Mucosa of descending colon (tissue), 3 donors: ENCODE results near the gene EXTL1. TPM values are rescaled to one million over a fixed set of nuclear protein-coding genes. Genes with fewer than 3 reads are reported as not detected.

Experiments used
- ATAC-seq: fragments of 200-7000 bp; cut with Tn5 transposase; one replicate; pipeline ENCODE4 v1.9.1; 2020; ENCODE audit warnings: mild to moderate bottlenecking, moderate library complexity
- DNase-seq, 3 donors: peaks; one replicate each; pipeline ENCODE4 v3.0.0-alpha.2; 2020
- H3K36me3 ChIP-seq: fragments of 200-600 bp; one replicate; pipeline ENCODE4 v1.8.0; 2021; ENCODE audit warnings: low read depth, mild to moderate bottlenecking
- H3K4me1 ChIP-seq: fragments of 200-600 bp; one replicate; pipeline ENCODE4 v1.8.0; 2021; ENCODE audit warnings: low read depth, mild to moderate bottlenecking
- H3K4me3 ChIP-seq: fragments of 200-600 bp; one replicate; pipeline ENCODE4 v1.8.0; 2021; ENCODE audit warnings: mild to moderate bottlenecking
- H3K9me3 ChIP-seq: fragments of 200-600 bp; one replicate; pipeline ENCODE4 v1.8.0; 2021; ENCODE audit warnings: mild to moderate bottlenecking
- intact Hi-C, 2 donors: fragments of 100-400 bp; cut with DNase I in 1 of 2; cut with micrococcal nuclease in 1 of 2; formaldehyde crosslinking; loops; one replicate each; pipeline versions ENCODE4 v1.11.0 to v1.11.1; 2022; cut with DNase I, micrococcal nuclease
- total RNA-seq, 3 donors: library from RNA; stranded (reverse); fragmentation: NEBNext Ultra II Directional in 2 of 3; extraction: Animal tissue kit (Norgen Biotek cat#: 25700) in 2 of 3; gene quantifications; one replicate each; pipeline versions ENCODE4 v1.2.1 to v1.2.4, GENCODE V29; 2021 to 2023
- TF ChIP-seq, protein P1 (sequence below): fragments of 200-600 bp; IDR thresholded peaks from one replicate; pipeline ENCODE4 v1.8.0; 2022; ENCODE audit warnings: antibody characterized with exemption, mild to moderate bottlenecking
- donor health status: DM: no; HTN: no; CAD: no; lungs with moderate emphysema.
- donor health status: DM: no; HTN: no; CAD: no.
- donor health status: DM: no; HTN: yes; CAD: no.

The EXTL1 gene
- total RNA-seq, 3 donors from 2014 or later, result 0.14 to 1.7 TPM; not detected in 1

DNA sequence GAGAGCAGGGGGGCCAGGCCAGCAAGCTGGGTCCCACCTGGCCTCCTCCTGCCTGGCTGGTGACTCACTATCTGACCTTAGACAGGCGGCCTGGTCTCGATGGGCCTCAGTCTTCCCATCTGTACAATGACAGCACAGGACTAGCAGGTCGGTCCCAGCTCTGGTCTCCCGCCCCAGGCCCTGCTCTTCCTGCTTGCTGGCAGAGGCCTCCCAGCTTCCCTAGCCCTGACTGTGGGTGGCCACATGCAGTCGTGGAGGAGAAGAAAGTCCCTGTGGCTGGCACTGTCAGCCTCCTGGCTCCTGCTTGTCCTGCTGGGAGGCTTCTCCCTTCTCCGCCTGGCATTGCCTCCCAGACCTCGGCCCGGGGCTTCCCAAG, 817 bp downstream of the EXTL1 start:
- no peak overlapping the region for H3K4me3 ChIP-seq
- ATAC-seq (no peak), DNase-seq (no peak)
- no peaks in the 10 kb centered on the region for H3K36me3 ChIP-seq
- no peaks in the 10 kb centered on the region for H3K9me3 ChIP-seq
- intact Hi-C loops, result no loop called here
- H3K4me1 ChIP-seq, result no peaks in the 10 kb centered on the region
- TF ChIP-seq, protein P1, sequence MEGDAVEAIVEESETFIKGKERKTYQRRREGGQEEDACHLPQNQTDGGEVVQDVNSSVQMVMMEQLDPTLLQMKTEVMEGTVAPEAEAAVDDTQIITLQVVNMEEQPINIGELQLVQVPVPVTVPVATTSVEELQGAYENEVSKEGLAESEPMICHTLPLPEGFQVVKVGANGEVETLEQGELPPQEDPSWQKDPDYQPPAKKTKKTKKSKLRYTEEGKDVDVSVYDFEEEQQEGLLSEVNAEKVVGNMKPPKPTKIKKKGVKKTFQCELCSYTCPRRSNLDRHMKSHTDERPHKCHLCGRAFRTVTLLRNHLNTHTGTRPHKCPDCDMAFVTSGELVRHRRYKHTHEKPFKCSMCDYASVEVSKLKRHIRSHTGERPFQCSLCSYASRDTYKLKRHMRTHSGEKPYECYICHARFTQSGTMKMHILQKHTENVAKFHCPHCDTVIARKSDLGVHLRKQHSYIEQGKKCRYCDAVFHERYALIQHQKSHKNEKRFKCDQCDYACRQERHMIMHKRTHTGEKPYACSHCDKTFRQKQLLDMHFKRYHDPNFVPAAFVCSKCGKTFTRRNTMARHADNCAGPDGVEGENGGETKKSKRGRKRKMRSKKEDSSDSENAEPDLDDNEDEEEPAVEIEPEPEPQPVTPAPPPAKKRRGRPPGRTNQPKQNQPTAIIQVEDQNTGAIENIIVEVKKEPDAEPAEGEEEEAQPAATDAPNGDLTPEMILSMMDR, result no peak

DNA sequence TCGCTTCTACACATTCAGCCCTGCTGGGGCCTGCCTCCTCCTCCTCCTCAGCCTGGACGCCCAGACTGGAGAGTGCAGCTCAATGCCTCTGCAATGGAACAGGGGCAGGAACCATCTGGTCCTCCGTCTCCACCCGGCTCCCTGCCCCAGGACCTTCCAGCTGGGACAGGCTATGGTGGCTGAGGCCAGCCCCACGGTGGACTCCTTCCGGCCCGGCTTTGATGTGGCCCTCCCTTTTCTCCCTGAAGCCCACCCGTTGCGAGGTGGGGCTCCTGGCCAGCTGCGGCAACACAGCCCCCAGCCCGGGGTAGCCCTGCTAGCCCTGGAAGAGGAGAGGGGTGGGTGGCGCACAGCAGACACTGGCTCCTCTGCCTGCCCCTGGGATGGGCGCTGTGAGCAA, 1.4 kb downstream of the EXTL1 start:
- H3K9me3 ChIP-seq, result no peaks in the 10 kb centered on the region

DNA sequence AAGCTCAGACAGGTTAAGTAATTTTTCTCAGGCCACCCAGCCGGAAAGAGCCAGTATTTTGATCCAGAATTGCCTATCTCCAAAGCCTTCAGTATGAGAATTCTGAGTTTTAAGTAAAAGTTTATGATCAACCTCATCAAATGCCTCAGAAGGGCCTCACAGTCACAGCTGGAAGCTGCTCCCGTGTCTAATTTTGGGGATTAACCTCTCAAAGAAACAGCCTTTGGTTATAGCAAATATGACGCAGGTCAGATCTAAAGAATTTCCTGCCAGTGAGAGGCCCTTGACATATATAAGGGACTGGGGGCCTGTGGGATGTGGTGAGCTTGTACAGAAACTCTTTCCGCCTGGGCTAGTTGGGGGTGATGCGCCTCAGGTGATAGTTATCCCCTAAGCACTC, 2.3 kb downstream of the EXTL1 start:
- no peak for DNase-seq
- intact Hi-C loops, result no loop called here

More for the DNA sequence above, 1.4 kb downstream of the EXTL1 start:
- ATAC-seq (no peak), DNase-seq (no peak)
- no peak overlapping the region for H3K4me3 ChIP-seq
- TF ChIP-seq, protein P1, result no peak
- H3K4me1 ChIP-seq, result no peaks in the 10 kb centered on the region
- intact Hi-C loops, result no loop called here
- H3K36me3 ChIP-seq, result no peaks in the 10 kb centered on the region

DNA sequence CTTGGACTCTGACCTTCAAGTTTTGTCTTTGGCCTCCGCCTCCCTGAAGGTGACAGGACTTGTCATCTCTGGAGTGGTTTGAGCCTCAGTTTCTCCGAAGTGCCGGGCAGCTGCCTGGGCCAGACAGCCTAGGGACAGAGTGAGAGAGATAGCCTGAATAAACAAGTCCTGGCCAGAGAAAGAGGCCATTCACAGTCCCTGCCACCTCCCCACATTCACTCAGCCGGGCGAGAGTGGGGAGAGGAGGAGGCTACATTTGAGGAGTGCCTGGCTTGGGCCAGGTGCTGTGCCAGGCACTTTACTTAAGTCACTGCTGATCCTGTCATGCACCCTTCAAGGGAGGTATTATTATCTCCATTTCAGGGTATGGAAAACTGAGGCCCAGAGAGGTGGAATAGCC, 3.5 kb downstream of the EXTL1 start:
- Histone ChIP-seq H3K4me1 (no peaks in the 10 kb centered on the region), H3K4me3 (no peak overlapping the region), H3K36me3 (no peaks in the 10 kb centered on the region), H3K9me3 (no peaks in the 10 kb centered on the region)
- intact Hi-C loops, result no loop called here
- TF ChIP-seq, protein P1, result no peak
- DNase-seq, result no peak
- no peak for ATAC-seq

More for the DNA sequence above, 2.3 kb downstream of the EXTL1 start:
- H3K9me3 ChIP-seq, result no peaks in the 10 kb centered on the region
- ATAC-seq, result no peak
- no peaks in the 10 kb centered on the region for H3K4me1 ChIP-seq
- TF ChIP-seq, protein P1, result no peak
- no peaks in the 10 kb centered on the region for H3K36me3 ChIP-seq
- H3K4me3 ChIP-seq, result no peak overlapping the region

- DNase-seq (no peak), ATAC-seq (no peak)
- TF ChIP-seq, protein P1, result no peak
- Histone ChIP-seq H3K36me3 (no peaks in the 10 kb centered on the region), H3K9me3 (no peaks in the 10 kb centered on the region), H3K4me3 (no peak overlapping the region), H3K4me1 (no peaks in the 10 kb centered on the region)
- intact Hi-C loops, result no loop called here
These were observed 3.9 kb downstream of the EXTL1 start for GRCh38 chr1:26025517-26025916.
